Mesothelial cell of epicardium (in vitro differentiated cells): Measurements from ENCODE around the gene ANKS1A. TPM values are rescaled to one million over a fixed set of nuclear protein-coding genes. Genes with fewer than 3 reads are reported as not detected.

Experiments used
- DNase-seq, 2 experiments: peaks; one replicate each; pipeline ENCODE4 v3.0.0; 2021; ENCODE audit warnings: low spot score in 2 of 2; ENCODE audit not compliant: unreplicated experiment in 2 of 2
- H3K27ac Mint-ChIP-seq: 2 replicates; pipeline ENCODE4 v1.8.0; 2021; ENCODE audit warnings: mixed read lengths
- H3K27me3 Mint-ChIP-seq: 2 replicates; pipeline ENCODE4 v1.8.0; 2021; ENCODE audit warnings: low read depth, mixed read lengths
- H3K36me3 Mint-ChIP-seq: 2 replicates; pipeline ENCODE4 v1.8.0; 2021; ENCODE audit warnings: mixed read lengths
- H3K4me1 Mint-ChIP-seq: 2 replicates; pipeline ENCODE4 v1.8.0; 2021; ENCODE audit warnings: mixed read lengths
- H3K4me3 Mint-ChIP-seq: 2 replicates; pipeline ENCODE4 v1.8.0; 2021; ENCODE audit warnings: mild to moderate bottlenecking, moderate library complexity, mixed read lengths
- H3K9me3 Mint-ChIP-seq: 2 replicates; pipeline ENCODE4 v1.8.0; 2021; ENCODE audit warnings: mixed read lengths
- total RNA-seq: library from RNA; stranded (reverse); gene quantifications from 3 replicates; pipeline ENCODE4 v1.2.1, GENCODE V29; 2021
- TF ChIP-seq, protein P1 (sequence below): fragments of 200-600 bp; sonication (generic); IDR thresholded peaks from one replicate; pipeline ENCODE4 v1.5.0; 2021; ENCODE audit warnings: antibody characterized with exemption; ENCODE audit not compliant: unreplicated experiment

The ANKS1A gene
- total RNA-seq, 1 donor from 2014 or later = 30.6 TPM

DNA sequence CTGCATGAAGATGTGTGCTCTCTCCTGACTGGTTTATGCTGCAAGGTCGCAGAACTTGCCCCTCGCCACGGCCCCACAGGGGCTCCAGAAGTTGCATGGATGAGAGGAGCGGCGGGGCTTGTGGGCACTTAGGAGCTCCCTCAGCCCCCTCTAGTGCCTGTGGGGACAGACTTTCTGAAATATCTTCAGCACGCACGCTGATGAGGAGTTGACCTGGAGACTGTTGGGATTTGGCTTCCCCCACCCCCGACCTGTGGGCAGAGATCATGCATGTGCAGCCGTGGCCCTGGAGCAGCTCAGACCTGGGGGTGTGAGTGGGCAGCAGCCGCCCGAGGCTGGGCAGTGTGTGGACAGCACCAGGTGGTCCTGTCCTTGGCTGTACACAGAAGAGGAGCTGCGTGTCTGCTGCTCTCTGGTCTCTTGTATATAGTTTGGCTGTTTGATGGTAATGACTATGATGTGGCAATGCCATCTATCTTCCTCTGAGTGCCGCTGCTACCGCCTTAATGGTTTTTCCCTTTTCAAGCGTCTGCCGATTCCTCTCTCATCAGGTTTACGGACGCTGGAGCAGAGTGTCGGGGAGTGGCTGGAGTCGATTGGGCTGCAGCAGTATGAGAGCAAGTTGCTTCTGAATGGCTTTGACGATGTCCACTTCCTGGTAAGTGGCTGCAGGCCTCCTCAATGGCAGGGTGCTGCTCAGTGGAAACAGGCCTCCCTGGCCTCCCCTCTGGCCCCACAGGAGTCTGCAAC, 170.7 kb downstream of the ANKS1A start:
- Mint-ChIP-seq H3K27ac (no peak overlapping the region), H3K36me3 (peaks cover 17% of the 10 kb centered on the region), H3K4me3 (no peak overlapping the region), H3K27me3 (no peaks in the 10 kb centered on the region), H3K9me3 (no peaks in the 10 kb centered on the region), H3K4me1 (peaks cover 1% of the 10 kb centered on the region)
- TF ChIP-seq, protein P1, sequence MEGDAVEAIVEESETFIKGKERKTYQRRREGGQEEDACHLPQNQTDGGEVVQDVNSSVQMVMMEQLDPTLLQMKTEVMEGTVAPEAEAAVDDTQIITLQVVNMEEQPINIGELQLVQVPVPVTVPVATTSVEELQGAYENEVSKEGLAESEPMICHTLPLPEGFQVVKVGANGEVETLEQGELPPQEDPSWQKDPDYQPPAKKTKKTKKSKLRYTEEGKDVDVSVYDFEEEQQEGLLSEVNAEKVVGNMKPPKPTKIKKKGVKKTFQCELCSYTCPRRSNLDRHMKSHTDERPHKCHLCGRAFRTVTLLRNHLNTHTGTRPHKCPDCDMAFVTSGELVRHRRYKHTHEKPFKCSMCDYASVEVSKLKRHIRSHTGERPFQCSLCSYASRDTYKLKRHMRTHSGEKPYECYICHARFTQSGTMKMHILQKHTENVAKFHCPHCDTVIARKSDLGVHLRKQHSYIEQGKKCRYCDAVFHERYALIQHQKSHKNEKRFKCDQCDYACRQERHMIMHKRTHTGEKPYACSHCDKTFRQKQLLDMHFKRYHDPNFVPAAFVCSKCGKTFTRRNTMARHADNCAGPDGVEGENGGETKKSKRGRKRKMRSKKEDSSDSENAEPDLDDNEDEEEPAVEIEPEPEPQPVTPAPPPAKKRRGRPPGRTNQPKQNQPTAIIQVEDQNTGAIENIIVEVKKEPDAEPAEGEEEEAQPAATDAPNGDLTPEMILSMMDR = no peak
- no peak for DNase-seq

DNA sequence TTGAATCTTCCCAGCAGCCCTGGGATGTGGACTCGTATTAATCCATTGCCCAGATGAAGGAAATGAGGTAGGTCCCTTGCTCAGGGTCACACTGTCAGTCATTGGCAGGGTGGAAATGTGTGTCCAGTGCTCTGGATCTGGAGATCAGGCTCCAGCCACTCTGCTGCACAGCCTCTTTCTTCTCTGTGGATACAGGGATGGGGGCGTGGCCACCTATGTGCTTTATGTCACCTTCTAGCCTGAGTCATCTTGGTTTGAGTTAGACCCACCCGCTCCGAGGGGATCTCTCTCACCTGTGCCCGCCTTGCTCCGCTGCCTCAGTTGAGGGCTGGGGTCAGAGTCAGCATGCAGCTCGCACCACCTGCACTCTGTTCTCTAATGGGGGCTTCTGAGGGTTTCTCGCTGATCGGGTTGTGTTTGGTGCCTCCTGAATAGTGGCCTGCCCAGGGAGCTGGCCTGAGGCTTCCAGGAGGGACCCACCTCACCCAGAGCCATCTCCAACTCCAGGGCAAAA, 172.1 kb downstream of the ANKS1A start:
- peaks cover 1% of the 10 kb centered on the region for H3K4me1 Mint-ChIP-seq
- peaks cover 17% of the 10 kb centered on the region for H3K36me3 Mint-ChIP-seq
- H3K4me3 Mint-ChIP-seq = no peak overlapping the region
- TF ChIP-seq, protein P1 = no peak
- H3K27ac Mint-ChIP-seq = no peak overlapping the region
- H3K9me3 Mint-ChIP-seq = no peaks in the 10 kb centered on the region
- no peaks in the 10 kb centered on the region for H3K27me3 Mint-ChIP-seq
- DNase-seq = no peak

DNA sequence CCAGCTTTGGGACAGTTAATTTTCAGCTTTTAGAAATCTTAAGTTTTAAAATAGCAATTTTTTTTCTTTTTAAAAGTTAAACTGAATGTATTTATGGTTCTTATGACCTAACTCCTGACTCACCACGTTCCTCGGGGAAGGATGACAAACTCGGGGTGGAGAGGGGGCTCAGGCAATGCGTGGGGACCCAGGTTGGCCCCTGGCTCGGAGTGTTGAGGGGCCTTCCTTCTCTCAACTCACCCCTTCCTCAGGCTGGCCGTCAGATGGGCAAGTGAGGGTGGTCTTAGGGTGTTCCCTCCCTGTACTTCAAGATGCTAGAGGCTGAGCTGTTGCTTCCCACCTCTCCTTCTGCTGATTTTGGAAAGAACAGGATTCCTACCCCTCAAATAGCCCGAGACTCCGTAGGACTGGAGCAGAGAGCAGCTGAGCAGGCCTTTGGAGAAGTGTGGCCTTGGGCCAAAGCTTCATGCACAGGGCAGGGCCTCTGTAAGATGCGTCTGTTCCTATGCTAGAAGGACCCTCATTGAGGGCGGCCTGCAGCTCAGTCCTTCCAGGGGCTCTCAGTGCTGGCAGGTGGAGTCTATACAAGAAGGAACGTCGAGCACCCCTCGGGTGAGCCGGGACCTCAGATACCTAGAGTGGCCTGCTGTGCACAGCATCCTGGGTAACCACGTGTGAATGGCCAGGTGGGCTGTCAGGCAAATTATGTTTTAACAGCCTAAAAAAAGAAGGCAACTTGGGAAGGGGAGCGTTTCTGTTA, 172.8 kb downstream of the ANKS1A start:
- no peak overlapping the region for H3K4me3 Mint-ChIP-seq
- no peak overlapping the region for H3K27ac Mint-ChIP-seq
- H3K36me3 Mint-ChIP-seq = peaks cover 15% of the 10 kb centered on the region
- DNase-seq = no peak
- TF ChIP-seq, protein P1 = no peak
- peaks cover 1% of the 10 kb centered on the region for H3K4me1 Mint-ChIP-seq
- H3K27me3 Mint-ChIP-seq = no peaks in the 10 kb centered on the region
- no peaks in the 10 kb centered on the region for H3K9me3 Mint-ChIP-seq

DNA sequence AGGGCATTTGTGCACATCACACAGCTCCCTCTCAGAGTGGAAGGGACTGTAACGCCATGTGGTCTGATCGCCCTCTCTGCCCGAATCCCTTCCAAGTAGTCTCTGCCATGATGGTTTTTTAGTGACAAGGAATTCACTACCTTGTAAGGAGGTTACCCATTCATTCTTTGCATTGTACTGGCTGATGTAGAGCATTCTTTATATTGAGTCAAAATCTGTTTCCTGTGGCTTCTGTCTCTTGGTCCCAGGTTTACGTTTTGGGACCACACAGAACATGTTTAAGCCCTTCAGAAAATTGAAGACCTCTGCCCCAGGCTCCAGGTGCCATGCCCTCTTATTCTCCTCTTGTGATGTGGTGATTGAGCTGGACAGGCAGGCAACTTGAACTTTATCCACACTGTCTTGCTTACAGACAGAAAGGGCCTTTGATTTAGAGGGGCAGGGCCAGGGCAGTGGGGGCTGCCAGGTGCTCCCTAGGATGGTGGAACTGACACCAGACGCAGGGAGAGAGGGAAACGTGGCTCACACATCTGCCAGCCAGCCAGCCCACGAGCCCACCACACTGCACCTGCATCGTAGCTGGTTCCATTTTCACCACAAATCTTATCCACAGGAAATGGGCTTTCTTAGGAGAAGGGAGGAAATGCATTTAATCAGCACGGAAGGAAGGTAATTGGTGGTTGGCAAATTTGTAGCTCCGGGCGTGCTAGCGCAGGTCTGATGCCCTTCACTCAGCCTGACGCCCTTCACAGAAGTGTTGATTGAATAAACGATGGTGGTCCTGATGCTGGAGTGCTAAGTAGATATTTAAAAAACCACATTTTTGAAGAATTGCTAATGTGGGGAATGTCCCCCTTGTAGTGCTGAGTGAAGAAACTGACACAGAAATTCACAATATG, 173.9 kb downstream of the ANKS1A start:
- Mint-ChIP-seq H3K4me3 (no peak overlapping the region), H3K36me3 (peaks cover 20% of the 10 kb centered on the region), H3K27ac (no peak overlapping the region), H3K27me3 (no peaks in the 10 kb centered on the region), H3K4me1 (peaks cover under 1% of the 10 kb centered on the region), H3K9me3 (no peaks in the 10 kb centered on the region)
- no peak for DNase-seq
- TF ChIP-seq, protein P1 = no peak

DNA sequence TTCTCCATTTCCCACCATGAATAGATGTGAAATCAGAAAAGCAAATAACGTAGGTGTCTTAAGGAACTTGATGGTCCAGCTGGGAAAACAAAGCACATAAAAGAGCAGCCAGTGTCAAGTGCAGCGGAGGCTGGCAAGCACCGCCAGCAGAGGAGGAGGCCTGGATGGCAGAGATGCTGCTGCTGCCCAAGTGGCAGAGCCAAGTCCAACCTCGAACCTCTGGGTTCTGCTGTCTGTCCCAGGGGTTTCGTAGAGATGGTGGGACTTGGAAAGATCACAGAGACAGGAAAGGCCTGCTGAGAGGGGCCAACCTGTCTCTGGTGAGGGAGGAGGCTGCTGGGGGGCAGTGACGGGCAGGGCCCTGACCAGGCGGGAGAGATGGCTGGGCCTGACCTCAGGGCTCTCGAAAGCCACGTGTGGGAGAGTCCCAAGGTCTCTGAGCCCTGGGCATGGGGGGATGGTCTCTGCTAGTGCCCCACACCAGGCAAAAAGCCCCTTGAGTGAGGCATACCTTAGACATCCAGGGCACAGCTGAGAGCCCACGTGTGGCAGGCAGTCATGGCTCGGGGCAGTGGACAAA, 174.7 kb downstream of the ANKS1A start:
- no peaks in the 10 kb centered on the region for H3K9me3 Mint-ChIP-seq
- TF ChIP-seq, protein P1 = no peak
- DNase-seq = no peak
- peaks cover 19% of the 10 kb centered on the region for H3K36me3 Mint-ChIP-seq
- no peaks in the 10 kb centered on the region for H3K27me3 Mint-ChIP-seq
- H3K4me1 Mint-ChIP-seq = peaks cover 4% of the 10 kb centered on the region
- H3K27ac Mint-ChIP-seq = no peak overlapping the region
- no peak overlapping the region for H3K4me3 Mint-ChIP-seq
